IMR-90 (cell line): ENCODE results near the gene TMX1. TPM values are rescaled to one million over a fixed set of nuclear protein-coding genes. Genes with fewer than 3 reads are reported as not detected.

Experiments used
- ATAC-seq: fragments of 200-7000 bp; cut with Tn5 transposase; 2 replicates; pipeline ENCODE4 v1.9.1; 2020; ENCODE audit warnings: low read depth, mild to moderate bottlenecking, moderate library complexity
- Bru-seq: library from RNA; stranded (reverse); fragments of 400-500 nt; gene quantifications from one replicate; lab custom pipeline; 2021; lab: Mats Ljungman, UMichigan
- BruChase-seq, 2 experiments: library from RNA; stranded (reverse); fragments of 400-500 nt; gene quantifications; one replicate each; lab custom pipeline; 2021; lab: Mats Ljungman, UMichigan
- BruUV-seq: library from RNA; stranded (reverse); fragments of 400-500 nt; replicated peaks from 2 replicates; lab custom pipeline; 2021; lab: Mats Ljungman, UMichigan
- CTCF ChIA-PET: fragments of 300-600 bp; formaldehyde crosslinking; extraction: SDS; loops from one replicate; lab custom pipeline; 2021; ENCODE audit warnings: antibody characterized with exemption; lab: Yijun Ruan, JAX
- POLR2A ChIA-PET: fragments of 300-600 bp; sonication (Branson Sonifier 250); formaldehyde crosslinking; loops from one replicate; lab custom pipeline; 2022; ENCODE audit warnings: antibody characterized with exemption; ENCODE audit not compliant: unreplicated experiment; lab: Charles Lee
- DNase-seq: peaks from one replicate; pipeline ENCODE4 v3.0.0; 2013
- H2AFZ ChIP-seq: replicated peaks from 2 replicates; pipeline ENCODE3; 2013; ENCODE audit warnings: low read length, mild to moderate bottlenecking; ENCODE audit not compliant: poor library complexity
- H2AK5ac ChIP-seq: 2 replicates; pipeline ENCODE4 v1.6.1; 2013; ENCODE audit warnings: low read depth, low read length, inconsistent platforms
- H2AK9ac ChIP-seq: replicated peaks from 2 replicates; pipeline ENCODE3; 2013; ENCODE audit warnings: mild to moderate bottlenecking, low read depth, low read length, moderate library complexity; ENCODE audit not compliant: poor library complexity
- H2BK120ac ChIP-seq: 2 replicates; pipeline ENCODE4 v1.6.1; 2013; ENCODE audit warnings: low read depth, low read length, inconsistent platforms
- H2BK15ac ChIP-seq: 3 replicates; pipeline ENCODE4 v1.6.1; 2013; ENCODE audit warnings: low read depth, low read length, inconsistent platforms
- H2BK20ac ChIP-seq: 2 replicates; pipeline ENCODE4 v1.6.1; 2013; ENCODE audit warnings: low read depth, mild to moderate bottlenecking, inconsistent platforms, low read length, moderate library complexity
- H2BK5ac ChIP-seq: 2 replicates; pipeline ENCODE4 v1.6.1; 2013; ENCODE audit warnings: mild to moderate bottlenecking, low read depth, low read length, inconsistent platforms; ENCODE audit not compliant: poor library complexity, severe bottlenecking
- H3K14ac ChIP-seq: replicated peaks from 2 replicates; pipeline ENCODE4 v1.6.1; 2013; ENCODE audit warnings: low read depth, low read length, inconsistent platforms
- H3K18ac ChIP-seq: 2 replicates; pipeline ENCODE4 v1.6.1; 2013; ENCODE audit warnings: low read depth, low read length, control low read depth
- H3K23ac ChIP-seq: 2 replicates; pipeline ENCODE4 v1.6.1; 2013; ENCODE audit warnings: low read depth, low read length, inconsistent platforms
- H3K27ac ChIP-seq: 2 replicates; pipeline ENCODE4 v1.5.1; 2013; ENCODE audit warnings: mild to moderate bottlenecking, control low read depth, low read length; ENCODE audit not compliant: insufficient read depth
- H3K27me3 ChIP-seq: 2 replicates; pipeline ENCODE4 v1.6.1; 2013; ENCODE audit warnings: low read length; ENCODE audit not compliant: control insufficient read depth, insufficient read depth
- H3K36me3 ChIP-seq: 2 replicates; pipeline ENCODE4 v1.6.1; 2013; ENCODE audit warnings: low read length, mixed read lengths; ENCODE audit not compliant: control insufficient read depth, insufficient read depth
- H3K4ac ChIP-seq: 2 replicates; pipeline ENCODE4 v1.6.1; 2013; ENCODE audit warnings: low read depth, low read length, inconsistent platforms
- H3K4me1 ChIP-seq: 2 replicates; pipeline ENCODE4 v1.6.1; 2013; ENCODE audit warnings: low read length, mixed read lengths; ENCODE audit not compliant: control insufficient read depth, insufficient read depth
- H3K4me2 ChIP-seq: 2 replicates; pipeline ENCODE4 v1.6.1; 2013; ENCODE audit warnings: low read depth, mild to moderate bottlenecking, control low read depth, low read length, moderate library complexity
- H3K4me3 ChIP-seq: 2 replicates; pipeline ENCODE4 v1.5.1; 2013; ENCODE audit warnings: low read depth, mild to moderate bottlenecking, control low read depth, low read length, moderate library complexity; ENCODE audit not compliant: insufficient read depth
- H3K56ac ChIP-seq: 2 replicates; pipeline ENCODE4 v1.6.1; 2013; ENCODE audit warnings: low read length, inconsistent platforms; ENCODE audit not compliant: insufficient read depth; ENCODE audit errors: extremely low read depth
- H3K79me1 ChIP-seq, 2 experiments: 2 replicates each; pipeline ENCODE4 v1.6.1; 2013; ENCODE audit warnings: low read length in 2 of 2, inconsistent platforms in 1 of 2, low read depth in 1 of 2
- H3K9ac ChIP-seq: 2 replicates; pipeline ENCODE4 v1.6.1; 2013; ENCODE audit warnings: low read depth, low read length, control low read depth
- H3K9me1 ChIP-seq: 2 replicates; pipeline ENCODE4 v1.6.1; 2013; ENCODE audit warnings: low read length, inconsistent platforms; ENCODE audit not compliant: insufficient read depth
- H3K9me3 ChIP-seq: 2 replicates; pipeline ENCODE4 v1.6.1; 2013; ENCODE audit warnings: low read length; ENCODE audit not compliant: control insufficient read depth, insufficient read depth
- H4K20me1 ChIP-seq: 2 replicates; pipeline ENCODE4 v1.6.1; 2013; ENCODE audit warnings: low read length, inconsistent platforms; ENCODE audit not compliant: insufficient read depth
- H4K5ac ChIP-seq: 2 replicates; pipeline ENCODE4 v1.6.1; 2013; ENCODE audit warnings: mild to moderate bottlenecking, low read depth, low read length, control low read depth
- H4K8ac ChIP-seq, 2 experiments: 2 replicates each; pipeline ENCODE4 v1.6.1; 2013; ENCODE audit warnings: low read depth in 2 of 2, low read length in 2 of 2, control low read depth in 1 of 2, inconsistent platforms in 1 of 2
- H4K91ac ChIP-seq: 2 replicates; pipeline ENCODE4 v1.6.1; 2013; ENCODE audit warnings: low read depth, low read length, inconsistent platforms; ENCODE audit not compliant: insufficient read depth
- CEBPB ChIP-seq: IDR thresholded peaks from 2 replicates; pipeline ENCODE4 v1.6.1; 2012; ENCODE audit warnings: low read depth, low read length, improper control_type of control experiment
- CHD1 ChIP-seq: IDR thresholded peaks from 2 replicates; pipeline ENCODE4 v1.6.1; 2012; ENCODE audit warnings: low read depth, low read length, improper control_type of control experiment
- FOS ChIP-seq: fragments of 150-350 bp; IDR thresholded peaks from 2 replicates; pipeline ENCODE4 v1.6.1; 2016; ENCODE audit warnings: low read depth, low read length
- MXI1 ChIP-seq: IDR thresholded peaks from 2 replicates; pipeline ENCODE4 v1.6.1; 2012; ENCODE audit warnings: low read depth, mild to moderate bottlenecking, low read length, moderate library complexity, borderline replicate concordance
- NFE2L2 ChIP-seq: fragments of 150-350 bp; IDR thresholded peaks from 2 replicates; pipeline ENCODE4 v1.6.1; 2016; ENCODE audit warnings: low read depth, mild to moderate bottlenecking, low read length
- POLR2A ChIP-seq: IDR thresholded peaks from 2 replicates; pipeline ENCODE4 v1.6.1; 2012; ENCODE audit warnings: mild to moderate bottlenecking, low read depth, low read length
- RAD21 ChIP-seq: IDR thresholded peaks from 2 replicates; pipeline ENCODE4 v1.6.1; 2012; ENCODE audit warnings: low read length, improper control_type of control experiment
- SMC3 ChIP-seq: fragments of 150-350 bp; IDR thresholded peaks from 2 replicates; pipeline ENCODE4 v1.6.1; 2016; ENCODE audit warnings: low read depth, mild to moderate bottlenecking, antibody characterized with exemption, low read length, moderate library complexity
- WGBS, 2 experiments: methylation state at CpG; one replicate each; pipeline versions ENCODE4 v1.1.5 to v1.1.7; 2013; ENCODE audit warnings: missing lambda C conversion rate in 2 of 2; ENCODE audit not compliant: insufficient read length in 1 of 2; ENCODE audit errors: extremely low coverage in 2 of 2; 5-methylcytosine and 5-hydroxymethylcytosine counted together
- dilution Hi-C: fragments of 300-500 bp; cut with HindIII; formaldehyde crosslinking; loops from one replicate; pipeline ENCODE4 v1.14.3; 2018; ENCODE audit warnings: low sequenced_read_pairs; ENCODE audit not compliant: unreplicated experiment
- in situ Hi-C: fragments of 300-500 bp; cut with MboI; formaldehyde crosslinking; loops from 3 replicates; pipeline ENCODE4 v1.14.3; 2019; ENCODE audit warnings: low sequenced_read_pairs, inconsistent platforms, mixed read lengths
- intact Hi-C: fragments of 100-400 bp; cut with micrococcal nuclease; formaldehyde crosslinking; loops from 2 replicates; pipeline ENCODE4 v1.10.0; 2022
- long read RNA-seq: library from polyadenylated mRNA; unstranded; transcript quantifications from one replicate; pipeline ENCODE4 v2.0.0, GENCODE V29; 2021; ENCODE audit not compliant: unreplicated experiment
- polyA plus RNA-seq, 3 experiments: library from polyadenylated mRNA; depleted of rRNA; stranded (reverse); fragments of >200 nt; gene quantifications; 2 replicates each; pipeline ENCODE4 v1.2.3, GENCODE V29; 2012; ENCODE audit warnings: low replicate concordance in 1 of 3
- total RNA-seq: library from RNA; depleted of rRNA; stranded (reverse); fragments of >200 nt; gene quantifications from 2 replicates; pipeline ENCODE4 v1.2.3, GENCODE V29; 2012; rRNA removed
- TF ChIP-seq, protein P1 (sequence below): conservative IDR thresholded peaks from 2 replicates; pipeline ENCODE4 v1.5.1; 2012; ENCODE audit warnings: mild to moderate bottlenecking, low read depth, low read length, improper control_type of control experiment
- TF ChIP-seq, protein P2 (sequence below): fragments of 150-350 bp; IDR thresholded peaks from 2 replicates; pipeline ENCODE4 v1.6.1; 2016; ENCODE audit warnings: low read depth, mild to moderate bottlenecking, low read length, moderate library complexity, borderline replicate concordance

TMX1 gene, protein sequence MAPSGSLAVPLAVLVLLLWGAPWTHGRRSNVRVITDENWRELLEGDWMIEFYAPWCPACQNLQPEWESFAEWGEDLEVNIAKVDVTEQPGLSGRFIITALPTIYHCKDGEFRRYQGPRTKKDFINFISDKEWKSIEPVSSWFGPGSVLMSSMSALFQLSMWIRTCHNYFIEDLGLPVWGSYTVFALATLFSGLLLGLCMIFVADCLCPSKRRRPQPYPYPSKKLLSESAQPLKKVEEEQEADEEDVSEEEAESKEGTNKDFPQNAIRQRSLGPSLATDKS
- total RNA-seq (24.7 and 47.8 TPM in 2 replicates), polyA plus RNA-seq (2012; rRNA removed) (11.1 and 15.3 TPM in 2 replicates), Bru-seq, nascent RNA (percentile 76 among the genes with signal in this experiment), BruChase-seq, experiment 1, labeled RNA remaining after a 6-hour chase (percentile 85 among the genes with signal in this experiment), BruChase-seq, experiment 2, labeled RNA remaining after a 2-hour chase (percentile 84 among the genes with signal in this experiment)
- 3.4 and 5.9 TPM in 2 replicates for polyA plus RNA-seq (2012; cell fraction: cytosol; rRNA removed)
- 0.87 and 3.7 TPM in 2 replicates for polyA plus RNA-seq (2012; cell fraction: nucleus; rRNA removed; ENCODE audit: low replicate concordance)
- long read RNA-seq, transcript TMX1-201 (8 exons, 3,995 nt): major isoform, 130 of 134 reads
- long read RNA-seq, partial matches to known transcripts: 1 of 134 reads
- long read RNA-seq, other reads (novel, unspliced or antisense): 3 of 134 reads

DNA sequence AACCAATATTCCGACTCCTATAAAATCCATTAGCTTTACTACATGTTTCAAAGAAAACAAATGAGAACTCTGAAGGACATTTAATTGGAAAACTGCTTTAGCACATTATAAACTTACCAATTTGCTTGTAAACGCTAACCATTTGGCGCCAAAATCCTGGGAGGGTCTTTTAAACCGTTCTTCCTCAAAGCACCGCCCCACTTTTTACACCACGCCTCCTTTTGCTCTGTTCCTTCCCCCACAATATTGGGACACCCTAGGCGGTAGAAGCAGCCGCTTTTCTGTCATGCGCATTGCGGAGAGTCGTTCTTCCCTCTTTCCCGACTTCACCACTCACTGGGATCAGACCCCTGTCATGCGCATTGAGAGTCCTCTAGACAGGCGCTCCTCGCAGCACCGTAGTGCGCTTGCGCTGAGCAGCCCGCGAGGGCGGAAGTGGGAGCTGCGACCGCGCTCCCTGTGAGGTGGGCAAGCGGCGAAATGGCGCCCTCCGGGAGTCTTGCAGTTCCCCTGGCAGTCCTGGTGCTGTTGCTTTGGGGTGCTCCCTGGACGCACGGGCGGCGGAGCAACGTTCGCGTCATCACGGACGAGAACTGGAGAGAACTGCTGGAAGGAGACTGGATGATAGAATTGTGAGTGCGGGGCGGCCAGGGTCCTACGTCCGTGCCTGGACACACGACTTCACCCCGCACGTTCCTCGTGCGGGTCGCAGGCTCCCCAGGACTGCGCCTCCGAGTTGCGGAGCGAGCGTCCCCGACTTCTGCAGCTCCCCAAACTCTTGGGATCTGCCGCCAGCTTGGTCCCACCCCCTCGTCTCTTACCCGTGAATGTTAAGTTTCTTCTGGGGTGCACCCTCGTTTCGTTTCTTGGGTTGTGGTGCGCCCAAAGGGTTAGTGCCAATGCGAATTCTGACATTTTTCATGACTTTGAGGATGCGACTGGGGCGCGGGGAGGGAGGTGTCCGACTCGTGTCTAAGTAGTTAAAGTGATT lies at the start of gene TMX1:
TSS of gene TMX1 (plus strand) at position 435 of the 991 bp plus-strand sequence. CDS start at position 481, 46 bp downstream.
- peak; percentile 98 for ATAC-seq
- CTCF ChIA-PET: no interaction called here
- BruUV-seq: TSS peak; percentile 48

More for the DNA sequence above, at the start of gene TMX1:
- Histone ChIP-seq H3K9me1 (peaks cover 5% of the 10 kb centered on the region), H3K14ac (peak within 1 kb of the TSS; percentile 94), H3K79me1 (peaks cover 5 to 35% of the 10 kb centered on the region in 2 experiments; a peak in 3 of 4 replicates), H3K36me3 (peaks cover 2% of the 10 kb centered on the region; the same call in 1 of the 2 replicates), H4K20me1 (peaks cover 8% of the 10 kb centered on the region; the same call in 1 of the 2 replicates), H3K4me3 (peak within 1 kb of the TSS; percentile 84), H3K4me2 (peak within 1 kb of the TSS; percentile 75), H3K9me3 (no peaks in the 10 kb centered on the region), H3K56ac (peak within 1 kb of the TSS; percentile 83), H3K4me1 (peaks cover 2% of the 10 kb centered on the region; the same call in 1 of the 2 replicates), H3K23ac (peak within 1 kb of the TSS; percentile 88), H4K5ac (peak within 1 kb of the TSS; percentile 81), H2BK5ac (peak within 1 kb of the TSS; percentile 77), H3K27me3 (no peaks in the 10 kb centered on the region), H2AK9ac (peak within 1 kb of the TSS; percentile 34), H2BK120ac (peak within 1 kb of the TSS; percentile 71), H2AFZ (peak within 1 kb of the TSS; percentile 93), H2BK15ac (0 out of 3 replicates have a peak within 1 kb of the TSS, but pooled peaks have one; percentile 11), H3K9ac (peak within 1 kb of the TSS; percentile 96), H2BK20ac (no peak within 1 kb of the TSS), H3K27ac (peak within 1 kb of the TSS; percentile 91), H2AK5ac (peak within 1 kb of the TSS; percentile 59; the same call in 1 of the 2 replicates), H4K91ac (peak within 1 kb of the TSS; percentile 84), H4K8ac (peak within 1 kb of the TSS; percentile 83 to 92), H3K4ac (peak within 1 kb of the TSS; percentile 95), H3K18ac (peak within 1 kb of the TSS; percentile 85)
- peak; percentile 99 for DNase-seq
- in situ Hi-C loops: no loop called here
- POLR2A ChIA-PET: no interaction called here
- WGBS, 2 experiments: 0% methylated on average over 39 of the region's 65 CpGs; no CpG with 5 or more reads in 1 of the 2 experiments
- dilution Hi-C loops: no loop called here
- TF ChIP-seq NFE2L2 (no peak), RAD21 (no peak), SMC3 (no peak), CHD1 (no peak), FOS (no peak), MXI1 (peak; percentile 46; the same call in 1 of the 2 replicates), POLR2A (peak; percentile 83), CEBPB (peak; percentile 92)
- TF ChIP-seq, protein P1, sequence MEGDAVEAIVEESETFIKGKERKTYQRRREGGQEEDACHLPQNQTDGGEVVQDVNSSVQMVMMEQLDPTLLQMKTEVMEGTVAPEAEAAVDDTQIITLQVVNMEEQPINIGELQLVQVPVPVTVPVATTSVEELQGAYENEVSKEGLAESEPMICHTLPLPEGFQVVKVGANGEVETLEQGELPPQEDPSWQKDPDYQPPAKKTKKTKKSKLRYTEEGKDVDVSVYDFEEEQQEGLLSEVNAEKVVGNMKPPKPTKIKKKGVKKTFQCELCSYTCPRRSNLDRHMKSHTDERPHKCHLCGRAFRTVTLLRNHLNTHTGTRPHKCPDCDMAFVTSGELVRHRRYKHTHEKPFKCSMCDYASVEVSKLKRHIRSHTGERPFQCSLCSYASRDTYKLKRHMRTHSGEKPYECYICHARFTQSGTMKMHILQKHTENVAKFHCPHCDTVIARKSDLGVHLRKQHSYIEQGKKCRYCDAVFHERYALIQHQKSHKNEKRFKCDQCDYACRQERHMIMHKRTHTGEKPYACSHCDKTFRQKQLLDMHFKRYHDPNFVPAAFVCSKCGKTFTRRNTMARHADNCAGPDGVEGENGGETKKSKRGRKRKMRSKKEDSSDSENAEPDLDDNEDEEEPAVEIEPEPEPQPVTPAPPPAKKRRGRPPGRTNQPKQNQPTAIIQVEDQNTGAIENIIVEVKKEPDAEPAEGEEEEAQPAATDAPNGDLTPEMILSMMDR: 0 out of 2 replicates have a peak, but pooled peaks have one; percentile 19
- TF ChIP-seq, protein P2, sequence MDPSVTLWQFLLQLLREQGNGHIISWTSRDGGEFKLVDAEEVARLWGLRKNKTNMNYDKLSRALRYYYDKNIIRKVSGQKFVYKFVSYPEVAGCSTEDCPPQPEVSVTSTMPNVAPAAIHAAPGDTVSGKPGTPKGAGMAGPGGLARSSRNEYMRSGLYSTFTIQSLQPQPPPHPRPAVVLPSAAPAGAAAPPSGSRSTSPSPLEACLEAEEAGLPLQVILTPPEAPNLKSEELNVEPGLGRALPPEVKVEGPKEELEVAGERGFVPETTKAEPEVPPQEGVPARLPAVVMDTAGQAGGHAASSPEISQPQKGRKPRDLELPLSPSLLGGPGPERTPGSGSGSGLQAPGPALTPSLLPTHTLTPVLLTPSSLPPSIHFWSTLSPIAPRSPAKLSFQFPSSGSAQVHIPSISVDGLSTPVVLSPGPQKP: no peak
- intact Hi-C loops: no loop called here
